HL-60 (cell line): ENCODE data around the gene HIF1A.

Experiments
- REST ChIP-seq: IDR thresholded peaks from 2 replicates; pipeline ENCODE4 v1.6.1; 2012; ENCODE audit warnings: low read depth; ENCODE audit not compliant: insufficient replicate concordance
- TF ChIP-seq, protein P1 (sequence below): IDR thresholded peaks from one replicate; pipeline ENCODE4 v1.5.1; 2011; ENCODE audit warnings: low read length, control low read depth, inconsistent platforms; ENCODE audit not compliant: insufficient read depth

DNA sequence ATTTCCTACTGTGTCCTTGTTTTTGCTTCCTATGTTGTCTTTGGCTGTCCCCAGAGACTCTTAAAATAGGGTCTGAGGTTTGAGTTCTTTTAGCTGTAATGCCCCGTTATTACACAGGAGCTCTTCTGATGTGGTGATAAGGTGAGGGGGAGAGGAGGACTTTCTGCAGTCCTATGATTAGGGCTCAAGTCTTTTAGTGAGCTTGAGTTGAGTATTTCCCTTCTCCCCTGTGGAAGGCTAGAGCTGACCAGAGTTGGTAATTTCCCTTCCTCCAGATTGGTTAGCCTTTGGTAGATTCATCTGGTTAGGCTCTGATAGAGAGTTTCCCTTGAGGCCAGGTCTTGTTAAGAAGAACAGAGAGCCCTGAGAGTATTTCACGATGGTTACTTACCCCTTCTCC, 4.3 kb upstream of the HIF1A start:
- TF ChIP-seq, protein P1, sequence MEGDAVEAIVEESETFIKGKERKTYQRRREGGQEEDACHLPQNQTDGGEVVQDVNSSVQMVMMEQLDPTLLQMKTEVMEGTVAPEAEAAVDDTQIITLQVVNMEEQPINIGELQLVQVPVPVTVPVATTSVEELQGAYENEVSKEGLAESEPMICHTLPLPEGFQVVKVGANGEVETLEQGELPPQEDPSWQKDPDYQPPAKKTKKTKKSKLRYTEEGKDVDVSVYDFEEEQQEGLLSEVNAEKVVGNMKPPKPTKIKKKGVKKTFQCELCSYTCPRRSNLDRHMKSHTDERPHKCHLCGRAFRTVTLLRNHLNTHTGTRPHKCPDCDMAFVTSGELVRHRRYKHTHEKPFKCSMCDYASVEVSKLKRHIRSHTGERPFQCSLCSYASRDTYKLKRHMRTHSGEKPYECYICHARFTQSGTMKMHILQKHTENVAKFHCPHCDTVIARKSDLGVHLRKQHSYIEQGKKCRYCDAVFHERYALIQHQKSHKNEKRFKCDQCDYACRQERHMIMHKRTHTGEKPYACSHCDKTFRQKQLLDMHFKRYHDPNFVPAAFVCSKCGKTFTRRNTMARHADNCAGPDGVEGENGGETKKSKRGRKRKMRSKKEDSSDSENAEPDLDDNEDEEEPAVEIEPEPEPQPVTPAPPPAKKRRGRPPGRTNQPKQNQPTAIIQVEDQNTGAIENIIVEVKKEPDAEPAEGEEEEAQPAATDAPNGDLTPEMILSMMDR, result no peak
- no peak for TF ChIP-seq REST
